Endothelial cell of umbilical vein (primary cell): Measurements from ENCODE around the gene RFX1. TPM values are rescaled to one million over a fixed set of nuclear protein-coding genes. Genes with fewer than 3 reads are reported as not detected.

Experiments used
- BruUV-seq: library from RNA; stranded (reverse); fragments of 400-500 nt; replicated peaks from 2 replicates; lab custom pipeline; 2021; lab: Mats Ljungman, UMichigan
- CTCF ChIA-PET: fragments of 300-600, 350-600 bp; sonication (Branson Sonifier 250); formaldehyde crosslinking; loops from one replicate; lab custom pipeline; 2021; ENCODE audit warnings: antibody characterized with exemption, inconsistent platforms; lab: Charles Lee
- POLR2A ChIA-PET: fragments of 300-600, 350-600 bp; sonication (Branson Sonifier 250); formaldehyde crosslinking; loops from one replicate; lab custom pipeline; 2021; ENCODE audit warnings: antibody characterized with exemption, inconsistent platforms; lab: Charles Lee
- DNase-seq: peaks from one replicate; pipeline ENCODE4 v3.0.0-alpha.2; 2011; ENCODE audit warnings: low read depth, low spot score
- FAIRE-seq: peaks from 2 replicates; lab custom pipeline; 2011; peaks lifted over from hg19 to GRCh38; lab: Jason Lieb, UNC
- H2AFZ ChIP-seq: 2 replicates; pipeline ENCODE4 v1.6.0; 2012; ENCODE audit warnings: low read depth, low read length, control low read depth, inconsistent platforms
- H3K27ac ChIP-seq: 2 replicates; pipeline ENCODE4 v1.5.1; 2011; ENCODE audit warnings: low read depth, mild to moderate bottlenecking, control low read depth, low read length, moderate library complexity; ENCODE audit not compliant: insufficient read depth
- H3K27me3 ChIP-seq, 2 experiments: 2 replicates each; pipeline versions ENCODE4 v1.6.0 to v1.6.1; 2011; ENCODE audit warnings: low read length in 2 of 2, mixed read lengths in 1 of 2; ENCODE audit not compliant: control insufficient read depth in 2 of 2, insufficient read depth in 2 of 2
- H3K36me3 ChIP-seq, 2 experiments: 2 replicates in 1 of 2; 3 replicates in 1 of 2; pipeline ENCODE4 v1.5.1; 2011; ENCODE audit warnings: low read length in 2 of 2, mild to moderate bottlenecking in 1 of 2, moderate library complexity in 1 of 2; ENCODE audit not compliant: control insufficient read depth in 2 of 2, insufficient read depth in 2 of 2; ENCODE audit errors: extremely low read depth in 1 of 2
- H3K4me1 ChIP-seq: 3 replicates; pipeline ENCODE4 v1.5.1; 2011; ENCODE audit warnings: mild to moderate bottlenecking, low read length; ENCODE audit not compliant: control insufficient read depth, insufficient read depth; ENCODE audit errors: extremely low read depth
- H3K4me2 ChIP-seq: 2 replicates; pipeline ENCODE4 v1.6.1; 2011; ENCODE audit warnings: low read length, control low read depth, mixed read lengths; ENCODE audit not compliant: insufficient read depth
- H3K4me3 ChIP-seq, 3 experiments: fragments of 200-600 bp in 1 of 3; sonication (generic), shearing (Covaris generic) in 1 of 3; replicated peaks in 1 of 3; 2 replicates each; pipeline ENCODE4 v1.5.1; 2011 to 2016; ENCODE audit warnings: control low read depth in 3 of 3, low read length in 3 of 3, mild to moderate bottlenecking in 2 of 3, inconsistent platforms in 1 of 3, low read depth in 1 of 3, moderate library complexity in 1 of 3; ENCODE audit not compliant: insufficient read depth in 1 of 3
- H3K79me2 ChIP-seq: 2 replicates; pipeline ENCODE4 v1.6.0; 2012; ENCODE audit warnings: low read length, inconsistent platforms; ENCODE audit not compliant: control insufficient read depth, insufficient read depth
- H3K9ac ChIP-seq: replicated peaks from 2 replicates; pipeline ENCODE3; 2011; ENCODE audit warnings: low read length, control low read depth; ENCODE audit not compliant: insufficient read depth; ENCODE audit errors: extremely low read depth
- H3K9me1 ChIP-seq: replicated peaks from 3 replicates; pipeline ENCODE4 v1.6.0; 2011; ENCODE audit warnings: mild to moderate bottlenecking, low read length; ENCODE audit not compliant: control insufficient read depth, insufficient read depth; ENCODE audit errors: extremely low read depth
- H3K9me3 ChIP-seq: replicated peaks from 2 replicates; pipeline ENCODE4 v1.5.1; 2012; ENCODE audit warnings: low read length, inconsistent platforms; ENCODE audit not compliant: control insufficient read depth, insufficient read depth
- H4K20me1 ChIP-seq: replicated peaks from 2 replicates; pipeline ENCODE3; 2011; ENCODE audit warnings: mild to moderate bottlenecking, low read length; ENCODE audit not compliant: control insufficient read depth, insufficient read depth; ENCODE audit errors: extremely low read depth
- EZH2 ChIP-seq: IDR thresholded peaks from 2 replicates; pipeline ENCODE4 v1.6.1; 2012; ENCODE audit warnings: borderline replicate concordance, low read depth, mild to moderate bottlenecking, moderate library complexity, low read length, inconsistent platforms; ENCODE audit not compliant: severe bottlenecking
- GATA2 ChIP-seq: IDR thresholded peaks from 2 replicates; pipeline ENCODE4 v1.7.0; 2011; ENCODE audit warnings: low read depth, mild to moderate bottlenecking, moderate library complexity, mixed read lengths, low read length; ENCODE audit not compliant: insufficient read length, insufficient read depth
- JUN ChIP-seq: IDR thresholded peaks from 2 replicates; pipeline ENCODE4 v1.6.1; 2011; ENCODE audit warnings: borderline replicate concordance, low read depth; ENCODE audit not compliant: insufficient read length, insufficient read depth
- POLR2AphosphoS5 ChIP-seq: IDR thresholded peaks from 2 replicates; pipeline ENCODE4 v1.6.1; 2012; ENCODE audit warnings: low read depth, mild to moderate bottlenecking, control low read depth, low read length, moderate library complexity; ENCODE audit not compliant: insufficient read depth
- dilution Hi-C: fragments of 300-500 bp; cut with MboI; formaldehyde crosslinking; loops from one replicate; pipeline ENCODE4 v1.15.0; 2019; ENCODE audit warnings: low sequenced_read_pairs; ENCODE audit not compliant: extremely low pct_ligation_motif_present
- intact Hi-C: fragments of 100-400 bp; cut with micrococcal nuclease; formaldehyde crosslinking; loops from one replicate; pipeline ENCODE4 v1.10.0; 2022
- polyA plus RNA-seq, 4 experiments: library from polyadenylated mRNA; depleted of rRNA in 3 of 4; stranded (reverse) in 3 of 4; unstranded in 1 of 4; fragments of >200 nt; gene quantifications; 2 replicates each; pipeline versions ENCODE4 v1.2.1 to v1.2.3, GENCODE V29; 2011 to 2012; ENCODE audit warnings: missing spikeins in 1 of 4
- total RNA-seq: library from RNA; stranded (reverse); gene quantifications from 2 replicates; pipeline ENCODE4 v1.2.3, GENCODE V29; 2021
- TF ChIP-seq, protein P1 (sequence below): IDR thresholded peaks from 2 replicates; pipeline ENCODE4 v1.6.1; 2011; ENCODE audit not compliant: insufficient read depth, insufficient read length
- TF ChIP-seq, protein P2 (sequence below), 2 donors: IDR thresholded peaks; 1 replicate in 1 of 2; 2 replicates in 1 of 2; pipeline ENCODE4 v1.5.1; 2011; ENCODE audit warnings: low read length in 2 of 2, mild to moderate bottlenecking in 2 of 2, moderate library complexity in 2 of 2, control low read depth in 1 of 2, inconsistent platforms in 1 of 2, low read depth in 1 of 2; ENCODE audit not compliant: insufficient read depth in 1 of 2; ENCODE audit errors: extremely low read depth in 1 of 2

Gene RFX1
- total and polyA plus RNA-seq, 2 donors (not counting 3 experiments of a cell fraction or from before 2014, with no cell fraction given): 2.3 to 14.7 TPM

DNA sequence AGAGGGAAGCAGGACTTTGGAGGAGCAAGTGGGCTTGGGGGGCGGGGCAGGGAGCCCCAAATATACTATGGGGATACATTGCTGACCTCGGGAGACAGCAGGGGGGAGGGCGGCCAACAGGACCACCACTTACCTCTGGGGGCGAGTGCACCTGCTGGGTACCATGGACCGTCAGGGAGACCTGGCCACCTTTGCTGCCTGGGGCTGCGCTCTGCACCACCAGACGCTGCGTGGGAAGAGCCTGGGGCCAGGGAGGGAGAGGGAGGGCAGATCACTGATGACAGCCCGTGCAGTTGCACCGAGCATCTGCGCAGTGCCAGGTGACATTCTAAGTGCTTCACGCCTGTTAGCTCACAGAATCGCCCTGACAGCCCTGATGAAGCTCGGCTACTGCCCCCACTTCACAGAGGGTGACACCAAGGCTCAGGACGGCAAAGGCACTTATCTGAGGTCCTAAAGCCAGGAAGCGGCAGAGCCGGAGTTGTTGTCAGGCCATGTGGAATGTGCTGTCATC is 24.1 kb downstream of the RFX1 start:
- H3K4me3 ChIP-seq: no peak overlapping the region
- TF ChIP-seq, protein P1, sequence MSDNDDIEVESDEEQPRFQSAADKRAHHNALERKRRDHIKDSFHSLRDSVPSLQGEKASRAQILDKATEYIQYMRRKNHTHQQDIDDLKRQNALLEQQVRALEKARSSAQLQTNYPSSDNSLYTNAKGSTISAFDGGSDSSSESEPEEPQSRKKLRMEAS: no peak
- TF ChIP-seq, protein P2, sequence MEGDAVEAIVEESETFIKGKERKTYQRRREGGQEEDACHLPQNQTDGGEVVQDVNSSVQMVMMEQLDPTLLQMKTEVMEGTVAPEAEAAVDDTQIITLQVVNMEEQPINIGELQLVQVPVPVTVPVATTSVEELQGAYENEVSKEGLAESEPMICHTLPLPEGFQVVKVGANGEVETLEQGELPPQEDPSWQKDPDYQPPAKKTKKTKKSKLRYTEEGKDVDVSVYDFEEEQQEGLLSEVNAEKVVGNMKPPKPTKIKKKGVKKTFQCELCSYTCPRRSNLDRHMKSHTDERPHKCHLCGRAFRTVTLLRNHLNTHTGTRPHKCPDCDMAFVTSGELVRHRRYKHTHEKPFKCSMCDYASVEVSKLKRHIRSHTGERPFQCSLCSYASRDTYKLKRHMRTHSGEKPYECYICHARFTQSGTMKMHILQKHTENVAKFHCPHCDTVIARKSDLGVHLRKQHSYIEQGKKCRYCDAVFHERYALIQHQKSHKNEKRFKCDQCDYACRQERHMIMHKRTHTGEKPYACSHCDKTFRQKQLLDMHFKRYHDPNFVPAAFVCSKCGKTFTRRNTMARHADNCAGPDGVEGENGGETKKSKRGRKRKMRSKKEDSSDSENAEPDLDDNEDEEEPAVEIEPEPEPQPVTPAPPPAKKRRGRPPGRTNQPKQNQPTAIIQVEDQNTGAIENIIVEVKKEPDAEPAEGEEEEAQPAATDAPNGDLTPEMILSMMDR (IDR thresholded peaks at IDR 0.05; ENCODE audit: extremely low read depth in 1 of 2, insufficient read depth in 1 of 2, low read depth in 1 of 2, low read length in 2 of 2): no peak
- TF ChIP-seq GATA2: no peak
- no peak for TF ChIP-seq JUN
- TF ChIP-seq EZH2: no peak
- no peak for TF ChIP-seq POLR2AphosphoS5
- no peak overlapping the region for H2AFZ ChIP-seq
- ChIA-PET POLR2A (no interaction called here), CTCF (no interaction called here)
- dilution Hi-C loops: no loop called here
- BruUV-seq: no TSS peak
- DNase-seq (no peak), FAIRE-seq (no peak)
- peaks cover 0 to 2% of the 10 kb centered on the region in 2 experiments for H3K36me3 ChIP-seq
- H3K9me3 ChIP-seq: no peaks in the 10 kb centered on the region
- no peaks in the 10 kb centered on the region for H4K20me1 ChIP-seq
- H3K4me2 ChIP-seq: no peak overlapping the region
- no peaks in the 10 kb centered on the region for H3K79me2 ChIP-seq
- no peaks in the 10 kb centered on the region for H3K27me3 ChIP-seq
- no peak overlapping the region for H3K27ac ChIP-seq
- H3K4me1 ChIP-seq: peaks cover 23% of the 10 kb centered on the region
- H3K9me1 ChIP-seq: no peaks in the 10 kb centered on the region
- no peak overlapping the region for H3K9ac ChIP-seq
- intact Hi-C loops: no loop called here
